Mesendoderm (in vitro differentiated cells): ENCODE results near the gene OCA2.

ENCODE experiments used
- DNase-seq: peaks from one replicate; pipeline ENCODE4 v3.0.0; 2013
- H2AK5ac ChIP-seq: 2 replicates; pipeline ENCODE4 v1.6.1; 2013; ENCODE audit warnings: low read length, inconsistent platforms
- H2BK120ac ChIP-seq: 2 replicates; pipeline ENCODE4 v1.6.1; 2013; ENCODE audit warnings: low read depth, mild to moderate bottlenecking, low read length, moderate library complexity, mixed read lengths
- H2BK15ac ChIP-seq: replicated peaks from 2 replicates; pipeline ENCODE4 v1.6.1; 2013; ENCODE audit warnings: low read depth, mild to moderate bottlenecking, moderate library complexity
- H2BK5ac ChIP-seq: 2 replicates; pipeline ENCODE4 v1.6.1; 2013; ENCODE audit warnings: low read length, inconsistent platforms
- H3K18ac ChIP-seq: 2 replicates; pipeline ENCODE4 v1.6.1; 2013; ENCODE audit warnings: mild to moderate bottlenecking, low read length, mixed read lengths
- H3K23ac ChIP-seq: one replicate; pipeline ENCODE4 v1.6.1; 2013; ENCODE audit warnings: low read length
- H3K27ac ChIP-seq: 2 replicates; pipeline ENCODE4 v1.5.1; 2013; ENCODE audit warnings: low read depth, mild to moderate bottlenecking, inconsistent platforms, low read length, moderate library complexity
- H3K27me3 ChIP-seq: 2 replicates; pipeline ENCODE4 v1.6.1; 2013; ENCODE audit warnings: low read length, control low read depth, mild to moderate bottlenecking, inconsistent platforms; ENCODE audit not compliant: insufficient read depth, poor library complexity
- H3K36me3 ChIP-seq: 2 replicates; pipeline ENCODE4 v1.6.1; 2013; ENCODE audit warnings: low read length, inconsistent platforms; ENCODE audit not compliant: control insufficient read depth, insufficient read depth
- H3K4ac ChIP-seq: one replicate; pipeline ENCODE4 v1.6.1; 2013; ENCODE audit warnings: low read depth, mild to moderate bottlenecking, low read length, moderate library complexity
- H3K4me1 ChIP-seq: 2 replicates; pipeline ENCODE4 v1.6.1; 2013; ENCODE audit warnings: low read depth, low read length, inconsistent platforms; ENCODE audit not compliant: control insufficient read depth
- H3K4me2 ChIP-seq: 2 replicates; pipeline ENCODE4 v1.6.1; 2013; ENCODE audit warnings: low read length
- H3K4me3 ChIP-seq: 2 replicates; pipeline ENCODE4 v1.5.1; 2013; ENCODE audit warnings: mild to moderate bottlenecking, low read length
- H3K56ac ChIP-seq: one replicate; pipeline ENCODE4 v1.6.1; 2013; ENCODE audit warnings: low read length
- H3K79me1 ChIP-seq: 2 replicates; pipeline ENCODE4 v1.6.1; 2013; ENCODE audit warnings: low read length, inconsistent platforms
- H3K79me2 ChIP-seq: 2 replicates; pipeline ENCODE4 v1.6.1; 2013; ENCODE audit warnings: mild to moderate bottlenecking, low read length; ENCODE audit not compliant: control insufficient read depth, insufficient read depth
- H3K9ac ChIP-seq: 2 replicates; pipeline ENCODE4 v1.6.1; 2013; ENCODE audit warnings: low read length, inconsistent platforms
- H4K5ac ChIP-seq: one replicate; pipeline ENCODE4 v1.6.1; 2013; ENCODE audit warnings: low read length
- H4K8ac ChIP-seq: one replicate; pipeline ENCODE4 v1.6.1; 2013; ENCODE audit warnings: low read depth, mild to moderate bottlenecking, control low read depth, low read length, moderate library complexity
- WGBS: extraction: QIAGEN DNeasy Blood & Tissue Kit; methylation state at CpG from one replicate; pipeline ENCODE4 v1.1.7; 2013; ENCODE audit warnings: low lambda C conversion rate, missing lambda C conversion rate; ENCODE audit not compliant: insufficient coverage; ENCODE audit errors: extremely low coverage; 5-methylcytosine and 5-hydroxymethylcytosine counted together

Gene OCA2

GRCh38 chr15:28109626-28110455 is 10.7 kb upstream of the OCA2 start:
- H3K4ac ChIP-seq: no peak overlapping the region
- H3K56ac ChIP-seq: no peak overlapping the region
- H3K79me2 ChIP-seq: no peaks in the 10 kb centered on the region
- H2BK15ac ChIP-seq: no peak overlapping the region
- H3K4me1 ChIP-seq: no peaks in the 10 kb centered on the region
- H2BK120ac ChIP-seq: no peak overlapping the region
- H4K8ac ChIP-seq: no peak overlapping the region
- no peak overlapping the region for H3K9ac ChIP-seq
- H4K5ac ChIP-seq: no peak overlapping the region
- DNase-seq: no peak
- H3K18ac ChIP-seq: no peak overlapping the region
- WGBS: no CpG with 5 or more reads among the region's 25 CpGs
- H2BK5ac ChIP-seq: no peak overlapping the region
- no peak overlapping the region for H2AK5ac ChIP-seq
- no peaks in the 10 kb centered on the region for H3K79me1 ChIP-seq
- H3K4me3 ChIP-seq: no peak overlapping the region
- peaks cover 1% of the 10 kb centered on the region for H3K27me3 ChIP-seq
- H3K23ac ChIP-seq: no peak overlapping the region
- peaks cover 7% of the 10 kb centered on the region for H3K36me3 ChIP-seq
- H3K27ac ChIP-seq: no peak overlapping the region
- H3K4me2 ChIP-seq: no peak overlapping the region

DNA sequence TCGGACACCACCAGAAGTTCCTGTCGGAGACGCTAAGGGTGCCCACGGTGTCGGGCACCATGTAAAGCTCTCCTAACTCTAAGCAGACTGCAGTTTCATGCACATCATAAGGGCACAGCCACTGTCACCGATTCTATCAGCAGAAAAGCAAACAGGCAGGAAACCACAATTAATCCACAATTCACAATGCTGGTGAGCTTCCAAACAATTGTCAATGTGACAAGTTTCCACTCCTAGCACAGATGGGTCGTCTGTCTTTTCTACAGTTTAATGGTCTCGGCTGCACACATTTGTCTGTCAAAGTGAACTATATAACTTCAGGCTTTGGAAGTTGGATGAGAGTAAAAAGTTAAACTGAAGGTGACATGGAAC is 8.8 kb upstream of the OCA2 start:
- Histone ChIP-seq H3K4me2 (no peak overlapping the region), H2AK5ac (no peak overlapping the region), H3K4me1 (no peaks in the 10 kb centered on the region), H4K8ac (no peak overlapping the region), H3K18ac (no peak overlapping the region), H3K4ac (no peak overlapping the region), H3K27me3 (peaks cover 1% of the 10 kb centered on the region), H3K9ac (no peak overlapping the region), H3K27ac (no peak overlapping the region), H3K23ac (no peak overlapping the region), H4K5ac (no peak overlapping the region), H3K36me3 (peaks cover 4% of the 10 kb centered on the region), H2BK5ac (no peak overlapping the region), H3K4me3 (no peak overlapping the region), H3K56ac (peak overlapping the region; percentile 54), H2BK120ac (no peak overlapping the region), H3K79me2 (no peaks in the 10 kb centered on the region), H3K79me1 (no peaks in the 10 kb centered on the region), H2BK15ac (no peak overlapping the region)
- DNase-seq: no peak
- no CpG with 5 or more reads among the region's 8 CpGs for WGBS

DNA sequence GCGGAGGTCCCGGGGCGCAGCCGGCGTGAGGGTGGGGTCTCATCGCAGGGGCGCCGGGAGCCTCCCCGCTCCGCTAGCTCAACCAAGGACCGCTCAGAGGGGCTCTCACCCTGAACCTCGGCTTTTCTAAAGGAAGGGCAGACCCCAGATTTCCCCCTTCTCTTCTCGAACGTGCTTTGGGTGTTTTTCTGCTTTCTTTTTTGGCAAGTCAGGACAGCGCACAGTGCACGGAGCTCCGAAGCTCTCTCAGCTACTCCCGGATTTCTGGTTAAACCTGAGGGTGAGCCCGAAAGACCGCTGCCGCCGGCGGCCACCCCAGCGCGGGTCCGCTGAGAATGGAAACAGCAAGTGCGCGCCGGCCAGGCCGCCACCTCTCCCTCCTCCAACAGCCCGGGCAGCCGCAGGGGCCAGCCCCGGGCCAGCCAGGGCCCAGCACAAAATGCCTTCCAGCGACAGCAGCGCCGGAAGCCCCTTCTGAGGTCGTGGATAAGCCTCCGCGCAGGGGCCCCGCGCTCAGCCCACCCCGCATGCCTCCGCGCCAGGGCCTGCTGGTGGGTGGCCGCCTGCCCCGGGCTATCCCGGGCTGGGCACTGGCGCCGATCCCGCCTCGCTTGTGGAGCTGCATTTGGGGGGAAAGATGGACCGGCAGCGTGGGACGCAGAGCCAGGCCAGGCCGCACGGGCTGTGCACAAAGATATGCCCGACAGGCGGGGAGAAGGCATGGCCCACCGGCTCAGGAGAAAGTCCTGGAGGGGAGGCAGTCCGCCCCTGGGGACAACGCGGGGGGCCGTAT is 8.2 kb upstream of the OCA2 start:
- Histone ChIP-seq H3K23ac (no peak overlapping the region), H3K27ac (no peak overlapping the region)
- peak; percentile 44 for DNase-seq

GRCh38 chr15:28106294-28107110 is 7.4 kb upstream of the OCA2 start:
- Histone ChIP-seq H3K27ac (no peak overlapping the region), H4K5ac (no peak overlapping the region), H3K4me1 (no peaks in the 10 kb centered on the region), H3K79me1 (no peaks in the 10 kb centered on the region), H2BK5ac (no peak overlapping the region), H3K79me2 (no peaks in the 10 kb centered on the region), H3K36me3 (peaks cover 2% of the 10 kb centered on the region), H3K18ac (peak overlapping the region; percentile 2), H3K4me3 (no peak overlapping the region), H3K23ac (peak overlapping the region; percentile 6), H3K4me2 (peak overlapping the region; percentile 71), H4K8ac (no peak overlapping the region), H3K4ac (no peak overlapping the region), H2AK5ac (no peak overlapping the region), H2BK120ac (no peak overlapping the region), H3K56ac (peak overlapping the region; percentile 54), H3K9ac (peak overlapping the region; percentile 28), H2BK15ac (no peak overlapping the region), H3K27me3 (peaks cover 1% of the 10 kb centered on the region)
- WGBS: no CpG with 5 or more reads among the region's 81 CpGs
- no peak for DNase-seq

More for the DNA sequence above, 8.2 kb upstream of the OCA2 start:
- no peak overlapping the region for H2AK5ac ChIP-seq
- peak overlapping the region; percentile 54 for H3K56ac ChIP-seq
- no peak overlapping the region for H4K5ac ChIP-seq
- H3K27me3 ChIP-seq: peaks cover 1% of the 10 kb centered on the region
- H3K4me2 ChIP-seq: peak overlapping the region; percentile 71
- no peak overlapping the region for H4K8ac ChIP-seq
- WGBS: no CpG with 5 or more reads among the region's 63 CpGs
- peak overlapping the region; percentile 2 for H3K18ac ChIP-seq
- H3K9ac ChIP-seq: peak overlapping the region; percentile 28
- H3K36me3 ChIP-seq: peaks cover 4% of the 10 kb centered on the region
- H3K4me3 ChIP-seq: peak overlapping the region; percentile 24
- H3K79me1 ChIP-seq: no peaks in the 10 kb centered on the region
- no peak overlapping the region for H3K4ac ChIP-seq
- no peak overlapping the region for H2BK5ac ChIP-seq
- H2BK15ac ChIP-seq: no peak overlapping the region
- H2BK120ac ChIP-seq: no peak overlapping the region
- H3K4me1 ChIP-seq: no peaks in the 10 kb centered on the region
- no peaks in the 10 kb centered on the region for H3K79me2 ChIP-seq

DNA sequence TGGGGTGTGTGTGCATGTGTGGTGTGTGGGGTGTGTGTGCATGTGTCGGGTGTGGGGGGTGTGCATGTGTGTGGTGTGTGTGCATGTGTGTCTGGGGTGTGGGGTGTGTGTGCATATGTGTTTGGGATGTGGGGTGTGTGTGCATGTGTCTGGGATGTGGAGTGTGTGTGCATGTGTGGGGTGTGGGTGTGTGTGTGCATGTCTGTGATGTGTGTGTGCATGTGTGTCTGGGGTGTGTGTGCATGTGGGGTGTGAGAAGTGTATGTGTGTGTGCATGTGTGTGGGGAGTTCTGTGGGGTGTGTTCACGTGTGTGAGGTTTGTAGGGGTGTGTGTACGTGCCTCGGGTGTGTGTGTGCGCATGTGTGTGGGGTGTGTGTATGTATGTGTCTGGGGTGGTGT is 6.7 kb upstream of the OCA2 start:
- Histone ChIP-seq H3K9ac (no peak overlapping the region), H3K18ac (no peak overlapping the region), H2BK5ac (no peak overlapping the region), H2BK15ac (no peak overlapping the region), H3K27me3 (peaks cover 1% of the 10 kb centered on the region), H3K23ac (no peak overlapping the region), H3K4ac (no peak overlapping the region), H3K4me2 (no peak overlapping the region), H3K36me3 (no peaks in the 10 kb centered on the region), H2AK5ac (no peak overlapping the region), H3K56ac (no peak overlapping the region), H4K5ac (no peak overlapping the region), H3K79me1 (no peaks in the 10 kb centered on the region), H4K8ac (no peak overlapping the region), H3K27ac (no peak overlapping the region), H2BK120ac (no peak overlapping the region), H3K4me1 (no peaks in the 10 kb centered on the region), H3K79me2 (no peaks in the 10 kb centered on the region), H3K4me3 (no peak overlapping the region)
- WGBS: no CpG with 5 or more reads among the region's 5 CpGs
- DNase-seq: no peak
